Activated CD4-positive, alpha-beta T cell treated with anti-CD3 and anti-CD28 coated beads, Interleukin-10, Interleukin-2, amounts not matched to agents 100 ng/mL and 50 ng/mL, durations not matched to agents 16 hours and 8 hours (primary cell): ENCODE measurements around the gene LARGE2.
A peak's percentile ranks its signal among the peaks of the same experiment; 100 is the strongest.

Experiments used
- DNase-seq: peaks from one replicate; pipeline ENCODE4 v3.0.0-alpha.2; 2020

Gene LARGE2

DNA sequence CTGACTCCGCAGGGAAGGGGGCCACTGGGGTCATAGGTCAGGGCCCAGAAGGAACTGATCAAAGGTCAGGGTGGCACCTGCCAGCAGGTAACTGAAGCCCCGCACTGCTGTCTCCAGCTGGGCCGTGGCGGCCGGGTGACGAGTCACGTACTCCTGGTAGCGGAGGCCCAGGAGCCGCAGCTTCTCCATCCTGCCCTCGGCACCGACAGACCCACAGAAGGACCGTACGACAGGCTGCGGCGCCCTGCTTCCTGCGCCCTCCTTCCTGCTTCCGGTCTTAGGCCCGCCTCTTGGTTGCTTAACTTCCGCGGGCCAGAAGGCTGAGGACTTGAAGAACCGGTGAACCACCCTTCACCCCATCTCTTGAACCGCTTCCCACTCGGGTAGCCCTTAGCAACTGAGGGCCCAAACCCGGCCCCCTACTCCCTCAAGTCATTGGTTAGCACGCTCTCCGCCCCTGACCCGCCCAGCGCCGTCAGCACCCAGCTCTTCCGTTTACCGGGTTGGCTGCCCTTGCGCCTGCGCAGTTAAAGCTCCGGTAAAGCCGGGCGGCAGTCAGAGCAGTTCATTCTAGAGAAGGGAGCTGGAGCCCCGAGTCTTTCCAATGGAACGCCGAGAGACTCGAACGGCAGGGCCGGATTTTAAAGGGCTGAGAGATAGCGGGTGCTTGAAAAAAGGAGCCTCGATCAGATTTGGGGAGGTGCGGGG lies 4.7 kb upstream of the LARGE2 start, which contains the start of gene PEX16:
TSS of gene PEX16 (minus strand) at position 255 of the 708 bp plus-strand sequence. CDS start at position 189, 66 bp downstream.
- peak; percentile 99 for DNase-seq

- DNase-seq, result peak; percentile 77
Measured at GRCh38 chr11:45918331-45918941, 4.0 kb upstream of the LARGE2 start.

GRCh38 chr11:45918962-45919675 lies 3.3 kb upstream of the LARGE2 start:
- DNase-seq, result no peak

- DNase-seq, result no peak
Measured at GRCh38 chr11:45919806-45920530, 2.5 kb upstream of the LARGE2 start.

DNA sequence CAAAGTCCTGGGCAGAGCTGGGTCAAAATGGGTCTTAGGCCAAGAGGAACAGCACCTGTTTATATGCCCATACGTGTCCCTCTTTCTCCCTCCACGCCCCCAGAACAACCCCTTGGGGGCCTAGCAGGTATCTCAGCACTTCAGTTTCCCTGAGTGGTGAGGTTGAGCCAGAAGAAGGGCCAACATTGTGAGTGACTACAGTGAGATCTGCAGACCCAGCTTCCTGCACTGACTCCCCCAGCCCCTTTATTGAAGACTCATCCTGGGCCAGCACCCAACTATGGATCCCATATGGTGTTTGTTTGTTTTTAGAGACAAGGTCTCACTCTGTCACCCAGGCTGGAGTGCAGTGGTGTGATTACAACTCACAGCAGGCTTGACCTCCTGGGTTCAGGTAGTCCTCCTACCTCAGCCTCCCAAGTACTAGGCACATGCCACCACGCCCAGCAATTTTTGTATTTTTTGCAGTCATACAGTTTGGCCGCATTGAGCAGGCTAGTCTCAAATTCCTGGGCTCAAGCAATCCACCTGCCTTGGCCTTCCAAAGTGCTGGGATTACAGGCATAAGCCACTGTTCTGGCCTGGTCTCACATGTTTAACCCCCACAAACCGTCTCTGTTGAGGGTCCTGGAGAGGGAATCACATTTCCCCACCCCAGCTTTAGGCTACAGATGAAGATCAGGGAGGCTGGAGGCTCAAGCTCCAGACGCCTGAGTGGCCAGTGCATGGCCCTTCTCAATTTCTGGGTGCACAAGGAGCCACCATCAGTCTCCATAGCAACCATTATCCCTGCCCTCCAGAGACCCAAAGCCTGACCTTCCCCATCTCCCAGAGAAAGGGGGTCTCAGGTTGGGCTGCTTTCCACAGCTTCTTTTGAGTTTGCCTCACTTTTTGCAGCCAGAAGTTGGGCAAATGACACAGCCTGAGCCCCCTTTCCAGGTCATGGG lies 1.7 kb upstream of the LARGE2 start:
- no peak for DNase-seq

GRCh38 chr11:45921561-45922424 lies 663 bp upstream of the LARGE2 start:
- no peak for DNase-seq

DNA sequence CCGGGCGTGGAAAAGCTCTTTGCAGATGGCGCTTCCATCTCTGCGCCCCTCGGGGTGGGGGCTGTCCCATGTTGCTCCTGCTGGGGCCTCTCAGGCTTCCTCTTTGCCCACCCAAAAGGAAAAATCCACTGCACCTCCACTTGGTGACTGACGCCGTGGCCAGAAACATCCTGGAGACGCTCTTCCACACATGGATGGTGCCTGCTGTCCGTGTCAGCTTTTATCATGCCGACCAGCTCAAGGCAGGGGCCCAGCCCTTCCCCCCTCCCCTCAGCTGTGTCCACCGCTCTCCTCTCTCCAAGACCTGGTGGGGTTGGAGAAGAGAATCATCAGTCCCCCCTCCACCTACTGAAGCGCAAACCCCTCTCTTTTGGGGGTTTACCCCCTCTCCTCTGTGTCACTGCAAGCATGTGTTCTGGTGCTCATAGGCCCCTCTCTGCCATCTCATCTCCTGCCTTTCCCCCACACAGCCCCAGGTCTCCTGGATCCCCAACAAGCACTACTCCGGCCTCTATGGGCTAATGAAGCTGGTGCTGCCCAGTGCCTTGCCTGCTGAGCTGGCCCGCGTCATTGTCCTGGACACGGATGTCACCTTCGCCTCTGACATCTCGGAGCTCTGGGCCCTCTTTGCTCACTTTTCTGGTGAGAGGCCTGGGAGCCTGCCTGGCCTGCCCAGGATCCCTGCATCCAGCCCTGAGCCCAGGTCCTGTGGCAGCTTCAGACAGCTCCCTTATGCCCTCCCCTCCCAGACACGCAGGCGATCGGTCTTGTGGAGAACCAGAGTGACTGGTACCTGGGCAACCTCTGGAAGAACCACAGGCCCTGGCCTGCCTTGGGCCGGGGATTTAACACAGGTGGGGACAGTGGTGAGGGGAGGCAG lies 1.8 kb downstream of the LARGE2 start:
- DNase-seq, result no peak

- DNase-seq, result no peak
Measured at GRCh38 chr11:45924927-45925326, 2.5 kb downstream of the LARGE2 start.

DNA sequence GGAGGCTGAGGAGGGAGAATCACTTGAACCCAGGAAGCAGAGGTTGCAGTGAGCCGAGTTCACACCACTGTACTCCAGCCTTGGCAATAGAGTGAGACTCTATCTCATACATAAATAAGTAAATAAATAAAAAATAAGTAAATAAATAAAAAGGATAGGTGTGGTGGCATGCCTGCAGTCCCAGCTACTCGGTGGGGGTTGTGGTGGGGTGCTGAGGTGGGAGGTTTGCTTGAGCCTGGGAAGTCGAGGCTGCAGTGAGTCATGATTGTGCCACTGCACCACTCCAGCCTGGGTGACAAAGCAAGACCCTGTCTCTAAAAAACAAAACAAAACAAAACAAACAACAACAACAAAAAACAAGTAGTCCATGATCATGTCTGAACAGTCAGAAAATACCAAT lies 3.1 kb downstream of the LARGE2 start:
- DNase-seq, result no peak

DNA sequence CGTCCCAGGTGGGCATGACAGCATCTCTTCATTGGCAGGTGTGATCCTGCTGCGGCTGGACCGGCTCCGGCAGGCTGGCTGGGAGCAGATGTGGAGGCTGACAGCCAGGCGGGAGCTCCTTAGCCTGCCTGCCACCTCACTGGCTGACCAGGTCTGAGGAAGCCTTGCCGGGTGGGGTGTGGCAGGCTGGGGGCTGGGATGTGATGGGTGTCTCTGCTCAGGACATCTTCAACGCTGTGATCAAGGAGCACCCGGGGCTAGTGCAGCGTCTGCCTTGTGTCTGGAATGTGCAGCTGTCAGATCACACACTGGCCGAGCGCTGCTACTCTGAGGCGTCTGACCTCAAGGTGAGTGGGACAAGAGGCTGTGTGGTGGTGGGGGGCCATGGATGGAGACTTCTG lies 3.5 kb downstream of the LARGE2 start:
- no peak for DNase-seq

GRCh38 chr11:45926536-45927331 lies 4.3 kb downstream of the LARGE2 start:
- no peak for DNase-seq

- DNase-seq, result no peak
Measured at GRCh38 chr11:45927332-45927683, 4.9 kb downstream of the LARGE2 start.

- no peak for DNase-seq
Measured at GRCh38 chr11:45927684-45928413, 5.4 kb downstream of the LARGE2 start.

DNA sequence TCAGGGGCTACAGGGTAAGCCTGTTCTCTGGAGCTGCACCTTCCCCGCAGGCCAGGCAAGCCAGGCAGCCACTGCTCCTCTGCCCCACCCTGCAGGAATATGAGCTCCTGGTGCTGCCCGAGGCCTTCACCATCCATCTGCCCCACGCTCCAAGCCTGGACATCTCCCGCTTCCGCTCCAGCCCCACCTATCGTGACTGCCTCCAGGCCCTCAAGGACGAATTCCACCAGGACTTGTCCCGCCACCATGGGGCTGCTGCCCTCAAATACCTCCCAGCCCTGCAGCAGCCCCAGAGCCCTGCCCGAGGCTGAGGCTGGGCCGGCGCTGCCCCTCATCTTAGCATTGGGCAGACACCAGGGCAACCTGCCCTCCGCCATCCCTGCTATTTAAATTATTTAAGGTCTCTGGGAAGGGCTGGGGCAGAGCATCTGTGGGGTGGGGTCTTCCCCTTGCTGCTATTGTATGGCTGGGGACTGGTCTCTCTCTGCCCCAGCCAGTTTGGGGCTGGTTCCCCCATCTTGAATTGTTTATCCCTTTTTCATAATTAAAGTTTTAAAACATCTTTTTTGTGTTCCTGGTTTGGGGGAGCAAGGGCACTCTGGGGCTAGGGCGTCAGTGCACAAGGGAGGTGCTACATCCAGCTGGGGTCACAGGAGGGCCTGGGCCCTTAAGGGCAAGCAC lies 6.2 kb downstream of the LARGE2 start:
- DNase-seq, result no peak

GRCh38 chr11:45929486-45930030 lies 7.1 kb downstream of the LARGE2 start:
- DNase-seq, result no peak

- peak; percentile 38 for DNase-seq
Measured at GRCh38 chr11:45930031-45930794, 7.8 kb downstream of the LARGE2 start.
